ENCODE data around the gene AUTS2. TPM values are rescaled to one million over a fixed set of nuclear protein-coding genes. Genes with fewer than 3 reads are reported as not detected.

The AUTS2 gene
- total and polyA plus RNA-seq, 9 of the 15 experiments (the other 6 are each of a cell fraction or from before 2014, with no cell fraction given): 0.58 TPM; not detected in 8

- ChIA-PET CTCF (ENCODE audit: low intra/inter-chr PET ratio) (no interaction called here), POLR2A (no interaction called here)
- BruUV-seq (replicated peaks): no TSS peak
- H3K9me1 ChIP-seq (ENCODE audit: control insufficient read depth, insufficient read depth, low read length): no peaks in the 10 kb centered on the region
- no peaks in the 10 kb centered on the region for H3K36me3 ChIP-seq (ENCODE audit: control insufficient read depth, insufficient read depth, low read length)
- TF ChIP-seq ZBTB34 (CRISPR knock-in tag; IDR thresholded peaks at IDR 0.05) (no peak), ZNF57 (CRISPR knock-in tag; IDR thresholded peaks at IDR 0.05) (no peak), JUND (IDR thresholded peaks at IDR 0.05; ENCODE audit: borderline replicate concordance, low read depth, low read length) (no peak), JUND (tag; IDR thresholded peaks at IDR 0.05; ENCODE audit: borderline replicate concordance, low read depth, low read length) (no peak), ZNF445 (CRISPR knock-in tag; IDR thresholded peaks at IDR 0.05; ENCODE audit: low read depth) (no peak), CTCF (IDR thresholded peaks at IDR 0.05 in 2 of 3, conservative IDR thresholded peaks at IDR 0.05 in 1 of 3; ENCODE audit: insufficient read depth in 2 of 3, low read depth in 1 of 3, low read length in 3 of 3) (no peak), OTX1 (CRISPR knock-in tag; IDR thresholded peaks at IDR 0.05) (no peak)
- H3K79me2 ChIP-seq (ENCODE audit: control insufficient read depth, insufficient read depth, low read length): no peaks in the 10 kb centered on the region
- FAIRE-seq (no peak), ATAC-seq (no peak), DNase-seq (ENCODE audit: extremely low read depth in 1 of 4, low spot score in 3 of 4) (no peak)
- no peaks in the 10 kb centered on the region for H3K9me3 ChIP-seq (replicated peaks; ENCODE audit: control insufficient read depth, insufficient read depth, low read depth, low read length)
- WGBS (ENCODE audit: insufficient coverage, low coverage, missing lambda C conversion rate): 0% methylated on average over 5 of the region's 5 CpGs
- H3K4me2 ChIP-seq (ENCODE audit: insufficient read depth, low read length): no peak overlapping the region
- H3K27ac ChIP-seq (ENCODE audit: extremely low read depth, low read depth, low read length): no peak overlapping the region
- H3K9ac ChIP-seq (ENCODE audit: insufficient read depth in 1 of 2, low read depth in 2 of 2, low read length in 2 of 2): no peak overlapping the region
- H4K20me1 ChIP-seq (replicated peaks; ENCODE audit: control insufficient read depth, insufficient read depth, low read length): 0 out of 2 replicates have a peak, but pooled peaks cover 2% of the 10 kb centered on the region
- intact Hi-C loops (cut with micrococcal nuclease): no loop called here
- H3K4me3 ChIP-seq: no peak overlapping the region
- peaks cover 0 to 2% of the 10 kb centered on the region in 2 experiments; a peak in 1 of 5 replicates for H3K27me3 ChIP-seq (ENCODE audit: control insufficient read depth in 2 of 2, insufficient read depth in 2 of 2, low read length in 2 of 2)
- H2AFZ ChIP-seq (ENCODE audit: low read depth, low read length): no peak overlapping the region
- no peaks in the 10 kb centered on the region for H3K4me1 ChIP-seq (replicated peaks in 1 of 2; ENCODE audit: control insufficient read depth in 2 of 2, insufficient read depth in 2 of 2, low read length in 2 of 2)
- in situ Hi-C loops (cut with MboI): loop anchor here (25.0 kb wide), 1 partner anchor 1239 kb away; no protein-coding TSS in a partner anchor
Observed at GRCh38 chr7:69698109-69698825, 100.0 kb downstream of the AUTS2 start.
